Measurements from ENCODE around the gene RSU1.

- TF ChIP-seq POLR2A (IDR thresholded peaks at IDR 0.05) = no peak
- no peak for TF ChIP-seq POLR2AphosphoS5 (IDR thresholded peaks at IDR 0.05)
Observed at GRCh38 chr10:16811765-16812164, 5.5 kb downstream of the RSU1 start.

Data from sigmoid colon (tissue), 4 donors.